NCI-H2196 treated with DMSO at 0.1 percent for 48 hours (cell line): ENCODE data around the gene SYMPK.
"Not testable (repeated sequence)": the region's sequence is repeated elsewhere in the genome, so short reads cannot be mapped to it uniquely, and the experiment has no call there.

Experiments used
- DNase-seq: peaks from one replicate; lab custom pipeline; 2025; ENCODE audit not compliant: unreplicated experiment; lab: John Stamatoyannopoulos, UW

The SYMPK gene

GRCh38 chr19:45862564-45863334 lies at the start of gene SYMPK:
TSS of gene SYMPK (minus strand) at chr19:45863147. CDS start at chr19:45854495, 8,652 bp downstream.
- DNase-seq, result peak; percentile 97

GRCh38 chr19:45911291-45911690 lies 48.3 kb upstream of the SYMPK start:
- DNase-seq, result no peak

GRCh38 chr19:45908956-45909355 lies 46.0 kb upstream of the SYMPK start:
- DNase-seq, result no peak

- no peak for DNase-seq
Observed at GRCh38 chr19:45906221-45906620, 43.3 kb upstream of the SYMPK start.

GRCh38 chr19:45905011-45905410 lies 42.1 kb upstream of the SYMPK start:
- no peak for DNase-seq

GRCh38 chr19:45902651-45903625 lies 40.0 kb upstream of the SYMPK start:
- peak; percentile 95 for DNase-seq

GRCh38 chr19:45901912-45902650 lies 39.1 kb upstream of the SYMPK start, which contains the start of gene MYPOP:
TSS of gene MYPOP (minus strand) at chr19:45902613. CDS start at chr19:45901773, 840 bp downstream.
- no peak for DNase-seq

GRCh38 chr19:45901432-45901911 lies 38.5 kb upstream of the SYMPK start:
- DNase-seq, result no peak

GRCh38 chr19:45900738-45901431 lies 37.9 kb upstream of the SYMPK start:
- no peak for DNase-seq

GRCh38 chr19:45899919-45900589 lies 37.1 kb upstream of the SYMPK start:
- DNase-seq, result no peak

GRCh38 chr19:45899253-45899652 lies 36.3 kb upstream of the SYMPK start:
- no peak for DNase-seq

GRCh38 chr19:45897261-45897812 lies 34.4 kb upstream of the SYMPK start:
- DNase-seq, result no peak

- not testable (repeated sequence) for DNase-seq
Observed at GRCh38 chr19:45895983-45896599, 33.1 kb upstream of the SYMPK start.

- DNase-seq, result no peak
Observed at GRCh38 chr19:45895519-45895972, 32.6 kb upstream of the SYMPK start.

GRCh38 chr19:45890877-45891276 lies 27.9 kb upstream of the SYMPK start:
- DNase-seq, result no peak

GRCh38 chr19:45889210-45889885 lies 26.4 kb upstream of the SYMPK start:
- no peak for DNase-seq

- no peak for DNase-seq
Observed at GRCh38 chr19:45887200-45887710, 24.3 kb upstream of the SYMPK start.
